Erythroblast (primary cell): ENCODE data around the gene BBS9.
"Not testable (repeated sequence)": the region's sequence is repeated elsewhere in the genome, so short reads cannot be mapped to it uniquely, and the experiment has no call there.

Experiments used
- DNase-seq, 2 experiments: peaks; one replicate each; lab custom pipeline; 2025; lab: John Stamatoyannopoulos, UW
- GATA1 ChIP-seq: IDR thresholded peaks from 2 replicates; pipeline ENCODE4 v1.6.1; 2011; ENCODE audit warnings: low read depth, mild to moderate bottlenecking, control low read depth, low read length, moderate library complexity
- POLR2A ChIP-seq: IDR thresholded peaks from 2 replicates; pipeline ENCODE4 v1.6.1; 2011; ENCODE audit warnings: mild to moderate bottlenecking, low read length

Gene BBS9

GRCh38 chr7:33193308-33193864, 64.0 kb downstream of the BBS9 start:
- no peak for TF ChIP-seq POLR2A
- DNase-seq = no peak

GRCh38 chr7:33195264-33195663, 65.9 kb downstream of the BBS9 start:
- no peak for TF ChIP-seq GATA1
- no peak for TF ChIP-seq POLR2A
- DNase-seq = peak; percentile 5 to 17

- DNase-seq = peak; percentile 12 to 53
Measured at GRCh38 chr7:33196221-33196620, 66.9 kb downstream of the BBS9 start.

GRCh38 chr7:33200282-33200681, 70.9 kb downstream of the BBS9 start:
- no peak for DNase-seq
- TF ChIP-seq POLR2A (no peak), GATA1 (no peak)

More at GRCh38 chr7:33196221-33196620, 66.9 kb downstream of the BBS9 start:
- no peak for TF ChIP-seq GATA1

- TF ChIP-seq GATA1 (no peak), POLR2A (no peak)
- DNase-seq = no peak
Measured at GRCh38 chr7:33201821-33202220, 72.5 kb downstream of the BBS9 start.

GRCh38 chr7:33210958-33211357, 81.6 kb downstream of the BBS9 start:
- no peak for DNase-seq

DNA sequence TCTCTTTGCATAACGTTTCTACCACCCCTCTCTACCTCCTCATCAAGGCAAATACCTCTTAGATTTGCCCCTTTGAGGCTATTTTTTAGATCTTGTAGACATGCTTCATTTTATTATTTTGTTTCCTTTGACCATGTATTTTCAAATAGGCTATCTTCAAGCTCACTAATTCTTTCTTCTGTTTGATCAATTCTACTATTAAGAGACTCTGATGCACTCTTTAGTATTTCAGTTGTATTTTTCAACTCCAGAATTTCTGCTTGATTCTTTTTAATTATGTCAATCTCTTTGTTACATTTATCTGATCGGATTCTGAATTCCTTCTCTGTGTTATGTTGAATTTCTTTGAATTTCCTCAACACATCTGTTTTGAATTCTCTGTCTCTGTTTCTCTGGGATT, 82.8 kb downstream of the BBS9 start:
- no peak for TF ChIP-seq POLR2A
- TF ChIP-seq GATA1 = no peak

More at GRCh38 chr7:33210958-33211357, 81.6 kb downstream of the BBS9 start:
- TF ChIP-seq GATA1 = no peak
- no peak for TF ChIP-seq POLR2A

DNA sequence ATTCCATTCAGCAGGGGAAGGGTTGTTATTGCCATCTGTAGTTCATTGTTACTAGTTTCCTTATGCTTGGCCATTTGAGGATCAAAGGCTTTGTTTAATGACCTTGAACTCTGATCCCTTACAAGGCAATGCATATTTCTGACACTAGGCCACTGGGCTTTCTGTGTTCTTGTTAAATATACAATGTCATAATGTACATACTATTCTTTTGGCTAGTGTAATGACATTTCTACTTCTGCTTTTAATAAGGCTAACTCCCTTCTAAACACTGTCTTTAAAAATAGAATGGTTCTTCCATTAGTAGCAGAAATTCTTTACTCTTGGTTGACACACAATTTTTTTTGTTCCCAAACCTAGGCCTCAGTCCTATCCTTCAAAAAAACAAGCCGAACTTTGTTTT, 86.6 kb downstream of the BBS9 start:
- TF ChIP-seq GATA1 (no peak), POLR2A (no peak)
- DNase-seq = no peak

More for the DNA sequence above, 82.8 kb downstream of the BBS9 start:
- DNase-seq = no peak

DNA sequence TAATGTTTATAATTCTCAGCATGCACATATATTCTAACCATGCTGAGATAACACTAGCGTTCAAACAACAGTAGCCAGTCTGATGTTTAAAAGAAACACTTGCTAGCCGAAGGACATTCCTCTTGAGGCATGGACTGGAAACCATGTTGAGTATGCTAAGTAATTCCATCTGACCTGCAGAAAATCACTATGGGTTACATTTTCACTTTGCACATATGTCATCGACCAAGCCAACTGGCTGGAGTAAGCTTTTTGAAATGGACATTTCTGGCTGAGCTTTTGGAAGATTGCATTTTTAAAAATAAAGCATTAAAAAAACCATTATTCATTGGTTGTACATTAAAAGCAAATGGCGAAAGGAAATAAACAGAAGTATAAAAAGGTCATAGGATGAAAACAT, 88.2 kb downstream of the BBS9 start:
- DNase-seq = no peak
- TF ChIP-seq POLR2A (no peak), GATA1 (no peak)

DNA sequence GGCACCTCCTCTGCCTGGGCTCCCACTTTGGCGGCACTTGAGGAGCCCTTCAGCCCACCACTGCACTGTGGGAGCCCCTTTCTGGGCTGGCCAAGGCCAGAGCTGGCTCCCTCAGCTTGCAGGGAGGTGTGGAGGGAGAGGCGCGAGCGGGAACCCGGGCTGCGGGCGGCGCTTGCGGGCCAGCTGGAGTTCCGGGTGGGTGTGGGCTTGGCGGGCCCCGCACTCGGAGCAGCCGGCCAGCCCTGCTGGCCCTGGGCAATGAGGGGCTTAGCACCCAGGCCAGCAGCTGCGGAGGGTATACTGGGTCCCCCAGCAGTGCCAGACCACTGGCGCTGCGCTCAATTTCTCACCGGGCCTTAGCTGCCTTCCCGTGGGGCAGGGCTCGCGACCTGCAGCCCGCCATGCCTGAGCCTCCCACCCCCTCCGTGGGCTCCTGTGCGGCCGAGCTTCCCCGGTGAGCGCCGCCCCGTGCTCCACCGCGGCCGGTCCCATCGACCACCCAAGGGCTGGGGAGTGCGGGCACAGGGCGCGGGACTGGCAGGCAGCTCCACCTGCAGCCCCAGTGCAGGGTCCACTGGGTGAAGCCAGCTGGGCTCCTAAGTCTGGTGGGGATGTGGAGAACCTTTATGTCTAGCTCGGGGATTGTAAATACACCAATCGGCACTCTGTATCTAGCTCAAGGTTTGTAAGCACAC, 89.6 kb downstream of the BBS9 start:
- DNase-seq = not testable (repeated sequence)

GRCh38 chr7:33220231-33220630, 90.9 kb downstream of the BBS9 start:
- TF ChIP-seq POLR2A = no peak
- TF ChIP-seq GATA1 = no peak
- DNase-seq = no peak

GRCh38 chr7:33221390-33221789, 92.0 kb downstream of the BBS9 start:
- TF ChIP-seq POLR2A = no peak
- no peak for DNase-seq

DNA sequence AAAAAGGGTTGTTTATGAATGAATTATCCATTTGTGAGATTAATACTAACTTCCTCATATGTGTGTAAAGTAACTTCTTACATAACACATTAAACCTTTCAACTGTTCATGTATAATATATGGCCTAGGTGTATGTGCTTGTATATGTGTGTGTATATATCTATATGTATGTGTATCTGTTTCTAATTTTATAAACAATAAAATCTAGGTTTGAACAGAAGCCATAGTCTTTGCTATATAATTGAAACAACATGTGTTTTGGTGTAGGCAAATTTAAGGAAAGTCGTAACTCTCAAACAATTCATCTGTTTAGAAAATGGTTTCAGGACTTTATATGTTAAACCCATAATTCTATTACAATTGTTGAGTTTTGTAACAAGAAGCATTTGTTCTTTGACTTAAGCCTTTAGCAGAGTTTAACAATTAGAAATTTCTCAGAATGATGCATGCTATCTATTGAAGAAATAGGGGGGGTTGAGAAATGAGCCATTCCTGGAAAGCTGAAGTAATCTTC, 103.3 kb downstream of the BBS9 start:
- TF ChIP-seq POLR2A (no peak), GATA1 (no peak)

DNA sequence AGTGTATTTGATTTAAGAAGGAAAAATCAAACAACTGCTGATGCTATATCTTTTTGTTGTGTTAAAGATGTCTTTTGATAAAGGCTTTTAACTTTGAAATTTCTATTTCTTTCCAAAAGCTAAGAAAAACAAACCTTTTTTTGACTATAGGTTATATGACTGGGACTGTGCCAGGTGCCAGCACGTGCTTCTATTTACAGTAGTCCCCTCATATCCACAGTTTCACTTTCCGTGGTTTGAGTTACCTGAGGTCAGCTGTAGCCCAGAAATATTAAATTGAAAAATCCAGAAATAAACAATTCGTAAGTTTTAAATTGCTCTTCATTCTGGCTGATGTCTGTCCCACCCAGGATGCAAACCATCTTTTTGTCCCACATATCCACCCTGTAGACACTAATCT, 104.3 kb downstream of the BBS9 start:
- no peak for DNase-seq
- TF ChIP-seq GATA1 (no peak), POLR2A (no peak)

More for the DNA sequence above, 103.3 kb downstream of the BBS9 start:
- no peak for DNase-seq

DNA sequence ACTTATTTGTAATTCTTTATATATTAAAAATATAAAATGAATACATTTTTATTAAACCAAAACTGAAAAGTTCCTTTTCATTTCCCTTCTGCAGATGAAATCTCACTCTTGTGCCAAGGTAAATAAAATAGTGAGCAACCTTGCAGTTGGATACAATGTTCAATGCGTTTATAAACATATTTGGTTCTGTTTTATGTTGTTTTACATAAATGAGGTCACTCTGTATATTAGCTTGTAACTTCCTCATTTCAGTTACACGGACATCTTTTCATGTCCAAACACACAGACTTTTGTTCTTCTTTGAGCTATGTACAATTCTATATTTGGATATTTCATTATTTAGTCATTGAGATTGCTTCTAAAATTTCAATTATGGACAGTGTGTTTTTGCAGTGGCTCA, 107.7 kb downstream of the BBS9 start:
- no peak for DNase-seq
- TF ChIP-seq GATA1 (no peak), POLR2A (no peak)
